VCaP (cell line): Measurements from ENCODE around the gene TGFBR3.

Experiments
- H3K27ac ChIP-seq: fragments of 450-650 bp; 2 replicates; pipeline ENCODE4 v1.5.1; 2017
- CTCF ChIP-seq: fragments of 450-650 bp; conservative IDR thresholded peaks from 2 replicates; pipeline ENCODE4 v1.5.1; 2017; ENCODE audit warnings: mild to moderate bottlenecking, moderate library complexity

Gene TGFBR3

GRCh38 chr1:91795591-91796389 is 90.2 kb downstream of the TGFBR3 start:
- TF ChIP-seq CTCF: no peak
- H3K27ac ChIP-seq: peak overlapping the region; percentile 81

GRCh38 chr1:91793877-91794276 is 92.1 kb downstream of the TGFBR3 start:
- TF ChIP-seq CTCF: no peak
- no peak overlapping the region for H3K27ac ChIP-seq

- H3K27ac ChIP-seq: no peak overlapping the region
- no peak for TF ChIP-seq CTCF
Measured at GRCh38 chr1:91793189-91793588, 92.8 kb downstream of the TGFBR3 start.

GRCh38 chr1:91792489-91793071 is 93.4 kb downstream of the TGFBR3 start:
- TF ChIP-seq CTCF: no peak
- H3K27ac ChIP-seq: no peak overlapping the region

- H3K27ac ChIP-seq: peak overlapping the region; percentile 51
- TF ChIP-seq CTCF: no peak
Measured at GRCh38 chr1:91791691-91792488, 94.1 kb downstream of the TGFBR3 start.

- peak overlapping the region; percentile 51 for H3K27ac ChIP-seq
- peak; percentile 34 for TF ChIP-seq CTCF
Measured at GRCh38 chr1:91791103-91791502, 94.8 kb downstream of the TGFBR3 start.

- TF ChIP-seq CTCF: no peak
- peak overlapping the region; percentile 51 for H3K27ac ChIP-seq
Measured at GRCh38 chr1:91790392-91790791, 95.6 kb downstream of the TGFBR3 start.
